Coronary artery (tissue), 2 donors: ENCODE data around the gene CELF6.
A peak's percentile ranks its signal among the peaks of the same experiment; 100 is the strongest.

Experiments
- DNase-seq: peaks from one replicate; pipeline ENCODE4 v3.0.0-alpha.2; 2017; ENCODE audit warnings: low spot score
- H3K27ac ChIP-seq, 2 donors: fragments of 200-600 bp; sonication (generic); one replicate each; pipeline ENCODE4 v1.5.1; 2016 to 2019
- H3K4me3 ChIP-seq: fragments of 200-600 bp; sonication (generic); 2 replicates; pipeline ENCODE4 v1.5.1; 2016; ENCODE audit warnings: mild to moderate bottlenecking, moderate library complexity
- CTCF ChIP-seq: fragments of 200-600 bp; sonication (generic); IDR thresholded peaks from one replicate; pipeline ENCODE4 v1.5.1; 2019; ENCODE audit warnings: antibody characterized with exemption

Gene CELF6

GRCh38 chr15:72307026-72307425, 12.9 kb downstream of the CELF6 start:
- no peak for TF ChIP-seq CTCF
- Histone ChIP-seq H3K4me3 (no peak overlapping the region), H3K27ac (no peak overlapping the region)
- DNase-seq, result no peak

GRCh38 chr15:72306211-72306785, 13.7 kb downstream of the CELF6 start:
- no peak for TF ChIP-seq CTCF
- H3K4me3 ChIP-seq, result no peak overlapping the region
- no peak overlapping the region for H3K27ac ChIP-seq
- no peak for DNase-seq

GRCh38 chr15:72304596-72304995, 15.4 kb downstream of the CELF6 start:
- no peak for TF ChIP-seq CTCF
- H3K27ac ChIP-seq, result no peak overlapping the region
- DNase-seq, result peak; percentile 33
- H3K4me3 ChIP-seq, result no peak overlapping the region

- TF ChIP-seq CTCF, result no peak
- Histone ChIP-seq H3K4me3 (no peak overlapping the region), H3K27ac (no peak overlapping the region)
- DNase-seq, result no peak
Measured at GRCh38 chr15:72302955-72303354, 17.0 kb downstream of the CELF6 start.

- DNase-seq, result no peak
Measured at GRCh38 chr15:72289597-72290325, 30.2 kb downstream of the CELF6 start.

GRCh38 chr15:72288796-72289596, 31.0 kb downstream of the CELF6 start:
- no peak for TF ChIP-seq CTCF
- Histone ChIP-seq H3K27ac (no peak overlapping the region), H3K4me3 (no peak overlapping the region)
- no peak for DNase-seq

More at GRCh38 chr15:72289597-72290325, 30.2 kb downstream of the CELF6 start:
- TF ChIP-seq CTCF, result no peak
- Histone ChIP-seq H3K27ac (no peak overlapping the region), H3K4me3 (no peak overlapping the region)
